ENCODE results near the gene GIPC2. TPM values are rescaled to one million over a fixed set of nuclear protein-coding genes. Genes with fewer than 3 reads are reported as not detected.
"Not testable (repeated sequence)": the region's sequence is repeated elsewhere in the genome, so short reads cannot be mapped to it uniquely, and the experiment has no call there.

Gene GIPC2
- total RNA-seq, 1 donor from 2014 or later: 4.0 TPM

DNA sequence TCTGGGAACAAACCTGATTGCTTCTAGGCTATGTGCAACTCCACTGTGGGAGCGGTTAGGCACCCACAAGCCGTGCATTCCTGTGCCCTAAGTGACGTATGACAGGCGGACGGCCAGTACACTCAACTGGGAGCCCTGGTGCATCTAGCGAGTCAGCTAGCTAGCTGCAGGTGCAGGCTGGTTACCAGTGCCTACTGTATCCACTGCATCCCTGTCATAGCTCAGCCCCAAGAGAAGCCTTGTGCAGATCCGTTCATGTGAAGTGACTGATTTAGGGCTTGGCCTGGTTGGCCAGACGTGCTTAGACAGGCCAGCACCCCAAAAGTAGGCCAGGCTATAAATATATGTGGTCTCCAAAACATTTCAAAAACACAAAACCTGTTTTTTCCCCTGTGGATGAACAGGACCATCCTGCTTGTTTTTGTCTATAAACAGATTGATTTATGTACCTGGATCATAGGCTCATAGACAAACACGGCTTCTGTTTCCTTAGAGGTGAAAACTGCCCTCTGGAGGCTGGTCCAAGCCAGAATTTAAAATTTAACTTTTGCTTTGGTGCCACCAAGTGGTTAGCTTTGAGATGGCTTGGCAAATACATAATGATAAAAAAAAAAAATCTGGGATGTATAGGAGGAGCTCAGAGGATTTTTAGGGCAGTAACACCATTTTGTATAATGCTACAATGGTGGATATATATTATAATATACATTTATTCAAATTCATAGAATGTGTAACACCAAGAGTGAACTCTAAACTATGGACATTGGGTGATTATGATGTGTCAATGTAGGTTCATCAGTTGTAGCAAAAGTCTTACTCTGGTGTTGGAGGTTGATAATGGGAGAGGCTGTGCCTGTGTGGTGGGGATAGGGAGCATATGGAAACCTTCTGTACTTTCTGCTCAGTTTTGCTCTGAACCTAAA is 68.5 kb downstream of the GIPC2 start:
- DNase-seq (ENCODE audit: low spot score): no peak
- intact Hi-C loops (cut with DNase I): loop anchor here (2.0 kb wide), 1 partner anchor 135 kb away; the partner anchor contains the start of gene FUBP1

DNA sequence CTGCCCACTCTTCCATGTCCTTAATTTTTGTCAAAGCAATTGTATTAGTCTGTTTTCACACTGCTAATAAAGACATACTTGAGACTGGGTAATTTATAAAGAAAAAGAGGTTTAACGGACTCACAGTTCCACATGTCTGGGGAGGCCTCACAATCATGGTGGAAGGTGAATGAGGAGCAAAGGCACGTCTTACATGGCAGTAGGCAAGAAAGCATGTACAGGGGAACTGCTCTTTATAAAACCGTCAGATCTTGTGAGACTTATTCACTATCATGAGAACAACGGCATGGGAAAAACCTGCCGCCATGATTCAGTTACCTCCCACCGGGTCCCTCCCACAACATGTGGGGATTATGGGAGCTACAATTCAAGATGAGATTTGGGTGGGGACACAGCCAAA is 74.7 kb downstream of the GIPC2 start:
- intact Hi-C loops (cut with DNase I); DNase-seq (ENCODE audit: low spot score): not testable (repeated sequence)

DNA sequence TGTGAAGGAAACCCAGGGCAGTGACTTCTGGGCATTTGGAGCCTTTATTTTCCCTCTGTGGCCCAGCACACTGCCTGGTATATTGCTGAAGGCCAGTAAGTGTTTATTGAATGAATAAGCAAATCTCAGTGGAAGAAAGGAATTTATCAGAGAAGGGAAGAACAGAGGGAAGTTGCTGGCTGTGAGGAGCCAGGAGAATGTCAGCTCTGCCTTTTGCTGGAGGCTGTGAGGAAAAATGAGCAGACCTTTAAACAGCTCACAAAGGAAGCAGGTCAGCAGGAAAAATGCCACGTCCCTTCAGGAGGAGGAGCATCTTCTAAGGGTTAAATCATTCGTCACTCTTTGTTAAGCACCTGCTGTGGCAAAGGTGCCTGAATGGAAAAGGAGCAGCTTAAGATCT is 75.9 kb downstream of the GIPC2 start:
- no peak for DNase-seq (ENCODE audit: low spot score)
- intact Hi-C loops (cut with DNase I): no loop called here

DNA sequence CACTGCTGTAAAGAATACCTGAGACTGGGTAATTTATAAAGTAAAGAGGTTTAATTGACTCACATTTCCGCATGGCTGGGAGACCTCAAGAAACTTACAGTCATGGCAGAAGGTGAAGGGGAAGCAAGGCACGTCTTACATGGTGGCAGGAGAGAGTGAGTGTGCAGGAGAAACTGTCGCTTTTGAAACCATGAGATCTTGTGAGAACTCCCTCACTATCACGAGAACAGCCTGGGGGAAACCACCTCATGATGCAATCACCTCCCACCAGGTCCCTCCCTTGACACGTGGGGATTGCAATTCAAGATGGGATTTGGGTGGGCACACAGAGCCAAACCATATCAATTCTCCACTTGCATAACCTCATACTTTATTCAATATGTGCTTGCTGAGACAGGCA is 76.6 kb downstream of the GIPC2 start:
- intact Hi-C loops (cut with DNase I): no loop called here
- no peak for DNase-seq (ENCODE audit: low spot score)

DNA sequence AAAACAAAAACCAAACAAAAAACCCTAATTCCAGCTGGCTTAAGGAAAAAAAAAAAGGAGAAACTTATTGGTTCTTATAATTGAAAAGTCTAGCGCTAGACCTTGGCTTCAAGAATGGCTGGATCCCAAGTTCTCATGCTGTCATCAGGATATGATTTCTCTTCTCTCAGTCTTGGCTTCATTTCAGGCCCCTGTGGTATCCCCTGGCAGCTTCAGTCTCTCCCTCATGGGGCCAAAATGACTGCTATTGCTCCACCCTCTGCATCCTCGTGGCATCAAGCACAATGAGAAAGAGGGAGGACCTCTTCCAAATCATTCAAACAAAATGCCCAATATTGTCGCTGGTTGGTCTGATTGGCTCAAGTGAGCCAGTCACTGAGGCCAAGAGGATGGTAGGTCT is 80.7 kb downstream of the GIPC2 start:
- DNase-seq (ENCODE audit: low spot score): no peak
- intact Hi-C loops (cut with DNase I): no loop called here

DNA sequence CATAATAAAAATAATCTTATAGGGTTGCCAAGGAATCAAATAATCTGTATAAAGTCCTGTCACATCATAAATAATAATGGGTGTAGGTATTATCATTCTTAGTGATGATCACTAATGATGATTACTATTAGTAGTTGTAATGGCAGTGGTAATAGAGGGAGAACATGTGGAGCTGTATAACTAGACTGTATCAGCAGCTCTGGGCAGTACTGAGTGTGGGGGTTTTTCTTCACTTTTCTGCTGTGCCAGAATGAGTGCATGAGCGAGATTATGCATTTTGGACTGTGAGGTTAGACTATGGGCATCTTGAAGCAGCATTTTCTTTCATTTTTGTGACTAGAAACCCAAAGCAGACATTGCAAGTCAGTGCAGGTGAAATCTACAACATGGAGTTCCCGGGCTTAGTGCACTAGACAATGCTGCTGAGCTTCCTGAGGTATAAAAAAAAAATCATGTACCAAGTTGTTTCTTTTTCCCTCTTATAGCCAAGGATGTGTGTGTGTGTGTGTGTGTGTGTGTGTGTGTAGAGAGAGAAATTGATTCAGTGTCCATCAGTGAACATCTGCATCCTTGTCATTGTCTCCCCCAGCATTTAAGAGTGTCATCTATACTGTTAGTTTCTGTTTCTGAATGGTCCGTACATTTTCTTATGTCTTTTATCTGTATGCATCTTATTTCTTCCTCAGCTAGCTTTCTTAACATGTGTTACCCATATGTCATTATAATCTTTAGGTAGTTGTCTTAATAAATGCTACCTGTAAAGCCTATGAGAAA is 86.6 kb downstream of the GIPC2 start:
- intact Hi-C loops (cut with DNase I): loop anchor here (5.0 kb wide), 2 partner anchors 475 to 545 kb away; no protein-coding TSS in a partner anchor
- DNase-seq (ENCODE audit: low spot score): no peak

DNA sequence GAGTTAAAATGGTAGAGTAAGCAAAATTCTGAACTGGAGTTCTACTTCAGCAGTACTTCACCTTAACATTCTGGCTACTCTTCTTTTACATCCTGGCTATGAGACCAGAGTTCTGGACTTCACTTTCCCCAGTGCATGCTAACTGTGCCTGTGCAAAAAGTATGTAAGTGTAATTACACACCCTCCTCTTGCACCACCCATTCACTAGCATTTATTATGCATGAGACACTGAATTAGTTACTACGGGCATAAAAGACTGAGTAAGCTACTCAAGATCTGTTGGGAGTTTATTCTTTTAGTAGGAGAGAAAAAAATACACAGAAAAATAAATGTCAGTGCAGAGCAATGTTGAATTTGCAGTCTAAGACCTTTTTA is 87.2 kb downstream of the GIPC2 start:
- no peak for DNase-seq (ENCODE audit: low spot score)
- intact Hi-C loops (cut with DNase I): loop anchor here (5.0 kb wide), 2 partner anchors 474 to 544 kb away; no protein-coding TSS in a partner anchor

DNA sequence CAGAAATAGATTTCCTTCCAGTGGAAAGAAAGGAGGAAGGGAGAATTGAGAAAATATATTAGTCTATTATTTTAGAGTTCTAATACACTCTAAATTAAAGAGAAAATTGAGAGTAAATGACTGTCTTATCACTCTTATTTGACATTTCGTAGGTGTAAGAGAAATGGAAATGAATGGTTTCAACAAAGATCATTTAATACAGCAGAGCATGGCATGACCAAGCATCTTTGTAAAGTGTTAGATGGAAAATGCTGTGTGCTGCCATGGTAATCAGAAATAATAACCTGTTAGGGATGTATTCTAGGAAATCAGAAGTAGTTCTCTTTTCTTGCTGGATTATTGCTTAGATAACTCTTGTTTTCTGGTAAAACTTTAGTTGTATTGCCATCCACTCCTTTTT is 90.9 kb downstream of the GIPC2 start:
- DNase-seq (ENCODE audit: low spot score): no peak
- intact Hi-C loops (cut with DNase I): no loop called here

DNA sequence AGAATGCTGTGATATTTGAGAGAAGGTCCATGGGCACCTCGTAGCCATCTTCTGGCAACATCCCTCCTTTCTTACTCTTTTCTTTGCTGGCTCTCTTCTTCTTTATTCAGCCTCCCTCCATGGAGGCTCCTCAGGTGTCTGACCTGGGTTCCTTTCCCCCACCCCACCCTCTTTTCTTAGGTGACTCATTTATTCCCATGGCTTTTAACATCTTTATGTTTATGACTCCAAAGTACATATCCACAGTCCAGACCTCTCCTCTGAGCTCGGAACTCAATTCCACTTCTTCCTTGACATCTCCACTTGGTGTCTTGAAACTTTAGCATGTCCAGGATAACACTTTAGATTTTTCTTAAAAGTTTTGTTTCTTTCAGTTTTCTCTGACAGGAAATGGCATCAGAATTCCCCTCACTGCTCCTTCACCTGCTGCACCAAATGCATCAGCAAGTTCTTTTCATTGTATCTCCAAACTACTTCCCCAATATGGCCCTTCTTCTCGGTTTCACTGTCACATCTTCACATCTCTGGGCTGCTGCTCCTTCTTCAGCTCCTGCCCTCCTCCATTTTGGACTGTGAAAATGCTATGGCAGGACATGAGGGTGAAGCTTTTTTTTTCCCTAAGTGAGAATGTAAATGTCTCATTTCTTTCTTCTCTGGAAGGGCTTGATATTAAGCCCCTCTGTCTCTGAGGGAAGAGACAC is 95.9 kb downstream of the GIPC2 start:
- intact Hi-C loops (cut with DNase I): loop anchor here (10.0 kb wide), 1 partner anchor 113 kb away; no protein-coding TSS in a partner anchor
- no peak for DNase-seq (ENCODE audit: low spot score)

DNA sequence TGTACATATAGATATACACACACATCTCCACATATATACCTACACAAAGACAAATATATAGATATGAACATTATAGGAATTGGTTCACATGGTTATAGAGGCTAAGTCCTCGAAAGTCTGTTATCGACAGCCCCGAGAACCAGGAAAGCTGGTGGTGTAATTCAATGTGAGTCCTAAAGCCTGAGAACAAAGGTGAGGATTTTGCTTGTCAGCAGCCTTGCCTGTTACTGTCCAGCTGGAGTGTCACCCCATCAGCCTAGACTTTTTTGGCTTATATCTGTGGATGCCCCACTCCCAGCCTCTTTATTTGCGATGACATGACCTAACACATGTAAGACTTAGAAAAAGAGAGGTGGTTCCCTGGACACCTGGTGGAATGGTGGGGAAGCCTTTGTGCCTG is 97.0 kb downstream of the GIPC2 start:
- no peak for DNase-seq (ENCODE audit: low spot score)
- intact Hi-C loops (cut with DNase I): loop anchor here (10.0 kb wide), 1 partner anchor 112 kb away; no protein-coding TSS in a partner anchor

DNA sequence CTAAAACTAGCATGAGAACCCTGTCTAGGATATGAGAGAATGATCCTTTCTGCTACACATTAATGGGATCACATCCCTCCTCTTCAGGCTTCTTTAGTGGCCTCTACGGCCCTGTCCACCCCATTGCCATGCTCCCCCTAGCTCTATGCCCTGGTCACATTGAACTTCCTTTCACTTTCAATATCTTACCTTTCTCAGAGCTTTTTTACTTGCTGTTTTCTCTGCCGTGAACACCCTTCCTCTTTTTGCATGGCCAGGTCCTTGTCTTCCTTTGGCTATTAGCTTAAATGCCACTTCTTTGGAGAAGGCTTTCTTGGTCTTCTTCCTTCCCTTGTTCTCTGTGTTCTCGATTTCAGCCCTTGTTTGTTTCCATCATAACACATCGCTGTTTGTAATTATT is 97.4 kb downstream of the GIPC2 start:
- intact Hi-C loops (cut with DNase I): loop anchor here (10.0 kb wide), 1 partner anchor 112 kb away; no protein-coding TSS in a partner anchor
- DNase-seq (ENCODE audit: low spot score): no peak

DNA sequence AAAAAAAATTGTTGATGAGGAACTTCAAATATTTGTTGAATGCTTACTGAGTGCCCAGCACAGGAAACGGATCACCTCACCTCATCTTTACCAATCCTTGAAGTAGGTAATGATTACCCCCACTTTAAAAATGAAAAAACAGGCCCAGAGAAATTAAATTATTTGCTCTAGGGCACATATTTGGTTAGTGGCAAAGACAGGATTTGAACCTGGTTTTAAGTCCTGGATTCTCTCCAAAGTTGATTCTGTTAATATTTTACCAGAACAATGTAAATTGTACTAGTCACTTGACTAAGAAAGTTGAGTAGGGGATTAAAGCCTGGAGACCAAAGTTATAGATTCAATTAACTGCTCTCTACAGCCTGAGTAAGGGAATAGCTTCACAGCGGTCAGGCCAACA is 97.9 kb downstream of the GIPC2 start:
- no peak for DNase-seq (ENCODE audit: low spot score)
- intact Hi-C loops (cut with DNase I): loop anchor here (10.0 kb wide), 1 partner anchor 111 kb away; no protein-coding TSS in a partner anchor

DNA sequence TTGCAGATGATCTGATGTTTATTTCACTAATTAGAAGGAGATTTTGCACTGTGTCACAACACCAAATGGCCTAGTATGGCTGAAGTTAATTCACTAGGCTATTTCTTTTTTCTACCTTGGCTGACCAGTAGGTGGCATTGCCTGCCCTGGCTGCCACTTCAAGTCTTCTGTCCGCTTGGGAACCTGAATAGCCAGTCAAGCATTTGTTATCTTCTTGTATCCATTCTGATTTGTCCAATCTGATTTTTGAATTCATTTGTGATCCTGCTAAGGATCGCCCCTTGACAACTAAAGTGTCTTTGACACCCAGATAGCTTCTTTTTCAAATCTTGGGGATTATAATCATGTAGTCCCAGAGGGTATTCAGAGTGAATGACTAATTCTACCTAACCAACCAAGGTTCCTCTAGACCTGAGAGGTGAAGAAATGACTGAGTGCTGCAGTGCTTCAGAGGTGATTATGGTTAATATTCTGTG is 99.4 kb downstream of the GIPC2 start:
- no peak for DNase-seq (ENCODE audit: low spot score)
- intact Hi-C loops (cut with DNase I): loop anchor here (5.0 to 10.0 kb wide), 3 partner anchors 110 to 532 kb away; no protein-coding TSS in a partner anchor

DNA sequence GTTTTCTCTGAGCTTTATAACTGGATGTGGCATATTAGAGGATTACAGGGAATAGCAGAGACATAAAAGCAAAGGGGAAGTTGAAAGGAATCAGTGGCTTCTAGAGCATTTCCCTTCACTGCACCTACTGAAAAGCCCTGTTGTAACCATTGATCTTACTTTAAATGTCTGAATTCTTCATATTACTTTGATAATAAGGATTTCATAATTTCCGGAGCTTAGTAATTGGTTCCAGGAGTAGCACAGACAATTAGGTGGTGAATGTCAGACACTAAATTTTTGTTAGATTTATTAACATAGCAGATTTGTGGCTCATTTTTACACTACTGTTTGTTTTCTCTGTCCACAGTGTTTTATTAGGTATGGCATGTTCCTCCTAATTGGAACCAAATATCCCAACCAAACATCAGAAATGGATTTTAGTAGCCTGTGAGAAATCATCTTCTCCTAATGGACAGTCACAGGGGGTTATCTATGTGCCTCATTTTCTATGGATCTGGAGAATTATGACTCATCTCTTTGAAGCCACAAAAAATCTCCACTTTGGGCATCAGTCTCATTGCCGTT is 100.5 kb downstream of the GIPC2 start:
- no peak for DNase-seq (ENCODE audit: low spot score)
- intact Hi-C loops (cut with DNase I): loop anchor here (5.0 to 10.0 kb wide), 3 partner anchors 109 to 531 kb away; no protein-coding TSS in a partner anchor

DNA sequence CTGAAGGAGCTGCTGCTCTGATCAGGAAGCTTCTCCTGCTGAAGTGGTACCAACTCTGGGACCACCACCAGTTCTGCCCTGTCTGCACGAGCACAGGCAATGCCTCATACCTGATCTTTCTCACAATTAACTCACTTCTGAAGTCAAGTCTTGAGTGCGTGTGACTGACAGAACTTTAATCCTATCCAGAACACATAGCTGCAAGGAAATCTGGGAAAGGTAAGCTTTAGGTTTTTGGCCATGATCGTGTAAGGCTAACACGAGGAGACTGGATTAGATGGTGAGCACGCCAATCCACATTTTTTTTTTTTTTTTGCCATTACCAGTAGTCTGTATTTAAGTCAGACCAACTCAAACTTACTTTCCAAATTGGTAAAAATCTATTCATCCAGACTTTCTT is 101.3 kb downstream of the GIPC2 start:
- DNase-seq (ENCODE audit: low spot score): no peak
- intact Hi-C loops (cut with DNase I): loop anchor here (5.0 to 10.0 kb wide), 3 partner anchors 108 to 530 kb away; no protein-coding TSS in a partner anchor

DNA sequence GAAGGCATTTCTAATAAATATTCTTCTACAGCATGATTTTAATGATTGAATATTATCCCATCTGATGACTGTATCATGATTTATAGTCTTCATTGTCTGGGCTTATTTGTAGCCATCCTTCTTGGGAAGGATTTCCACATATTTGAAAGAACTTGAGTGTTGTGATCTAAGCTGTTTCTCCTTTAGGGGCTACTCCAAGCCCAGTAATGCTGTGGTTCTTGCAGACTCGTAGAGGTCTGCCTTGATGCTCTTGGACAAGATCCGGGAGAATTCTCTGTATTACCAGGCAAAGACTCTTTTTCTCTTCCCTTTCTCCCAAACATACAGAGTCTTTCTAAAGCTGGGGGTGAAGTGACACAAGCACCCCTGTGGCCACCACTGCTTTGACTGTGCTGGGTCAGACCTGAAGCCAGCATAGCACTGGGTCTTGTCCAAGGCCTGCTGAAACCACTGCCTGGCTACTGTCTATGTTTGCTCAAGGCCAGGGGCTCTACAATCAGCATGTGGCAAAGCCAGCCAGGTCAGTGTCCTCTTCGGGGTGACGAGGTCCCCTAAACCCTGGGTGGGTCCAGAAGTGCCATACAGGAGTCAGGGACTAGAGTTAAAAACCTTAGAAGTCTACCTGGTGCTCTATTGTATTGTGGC is 107.4 kb downstream of the GIPC2 start:
- no peak for DNase-seq (ENCODE audit: low spot score)

DNA sequence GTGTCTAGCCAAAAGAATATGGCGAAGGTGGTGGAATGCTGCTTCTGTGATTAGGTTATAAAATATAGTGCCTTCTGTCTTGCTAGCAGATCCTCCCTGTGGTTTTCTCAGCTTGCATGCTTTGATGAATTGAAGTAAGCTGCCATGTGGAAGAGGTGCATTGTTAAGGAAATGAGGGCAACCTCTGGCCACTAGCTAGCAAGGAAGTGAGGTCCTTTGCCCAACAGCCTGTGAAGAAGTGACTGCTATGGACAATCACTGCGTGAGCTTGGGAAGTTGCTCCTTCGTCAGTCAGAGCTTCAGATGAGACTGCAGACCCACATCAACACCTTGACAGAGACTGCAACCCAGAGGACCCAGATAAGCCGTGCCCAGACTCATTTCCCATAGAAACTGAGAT is 109.4 kb downstream of the GIPC2 start:
- DNase-seq (ENCODE audit: low spot score): no peak
- intact Hi-C loops (cut with DNase I): no loop called here

More for the DNA sequence above, 107.4 kb downstream of the GIPC2 start:
- intact Hi-C loops (cut with DNase I): no loop called here

DNA sequence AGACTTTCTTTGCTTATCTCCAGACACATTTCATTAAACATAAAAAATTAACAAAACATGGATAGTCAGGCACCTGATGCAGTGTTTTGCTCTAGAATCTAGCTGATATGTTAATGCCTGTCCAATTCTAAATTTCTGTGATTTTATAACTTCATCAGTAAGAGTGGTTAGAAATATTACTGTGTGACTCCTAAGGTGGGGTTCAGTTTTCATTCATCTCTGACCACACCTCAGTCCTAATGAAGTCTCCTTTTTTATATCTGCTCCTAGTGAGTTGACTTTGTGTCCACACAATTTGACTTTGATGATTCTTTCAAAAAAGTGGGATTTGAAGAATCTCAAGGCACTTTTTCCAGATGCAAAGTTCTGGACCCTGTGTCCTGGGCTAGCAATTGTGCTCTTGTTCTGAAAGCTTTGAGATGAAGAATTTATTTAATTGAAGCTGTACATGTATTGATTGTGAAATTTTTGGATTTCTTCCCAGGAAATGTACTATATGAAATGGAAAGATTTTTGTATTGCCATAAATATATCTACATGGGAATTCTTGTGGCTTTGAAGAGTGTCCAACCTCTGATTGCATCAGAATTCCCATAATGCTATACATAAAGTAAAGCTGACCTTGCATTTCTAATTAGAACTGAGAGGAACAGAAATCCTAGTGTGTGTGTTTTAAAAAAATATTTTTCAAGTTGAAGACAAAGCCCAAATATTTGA is 111.2 kb downstream of the GIPC2 start:
- DNase-seq (ENCODE audit: low spot score): no peak
- intact Hi-C loops (cut with DNase I): no loop called here

Data from cardiac septum (tissue), 1 donor.